Gastrocnemius medialis (tissue), 4 donors: Measurements from ENCODE around the gene EZR.

Source experiments
- CTCF ChIP-seq, 5 experiments: fragments of 450-650 bp in 3 of 5; fragments of 200-600 bp in 2 of 5; sonication (generic) in 2 of 5; IDR thresholded peaks in 4 of 5; conservative IDR thresholded peaks in 1 of 5; 1 replicate in 4 of 5; 2 replicates in 1 of 5; pipeline ENCODE4 v1.5.1; 2016 to 2019; ENCODE audit warnings: antibody characterized with exemption in 5 of 5, mild to moderate bottlenecking in 3 of 5, moderate library complexity in 3 of 5
- POLR2A ChIP-seq, 2 donors: fragments of 450-650 bp; IDR thresholded peaks; one replicate each; pipeline ENCODE4 v1.6.1; 2017; ENCODE audit warnings: antibody characterized with exemption in 2 of 2, mild to moderate bottlenecking in 2 of 2, moderate library complexity in 2 of 2

- TF ChIP-seq CTCF (IDR thresholded peaks at IDR 0.05 in 4 of 5, conservative IDR thresholded peaks at IDR 0.05 in 1 of 5) (no peak), POLR2A (IDR thresholded peaks at IDR 0.05) (no peak)
These were observed 21.3 kb upstream of the EZR start for GRCh38 chr6:158840465-158840864.
